ENCODE measurements around the gene TSPAN9. TPM values are rescaled to one million over a fixed set of nuclear protein-coding genes. Genes with fewer than 3 reads are reported as not detected.

The TSPAN9 gene
- total RNA-seq, 1 donor: 8.1 TPM

GRCh38 chr12:3083921-3084347 lies 6.8 kb downstream of the TSPAN9 start:
- no peak for TF ChIP-seq CTCF (IDR thresholded peaks at IDR 0.05; ENCODE audit: insufficient read depth, low read length)
- no peak for DNase-seq (ENCODE audit: low read depth)

GRCh38 chr12:3084742-3085141 lies 7.6 kb downstream of the TSPAN9 start:
- DNase-seq (ENCODE audit: low read depth): no peak
- no peak for TF ChIP-seq CTCF (IDR thresholded peaks at IDR 0.05; ENCODE audit: insufficient read depth, low read length)

More at GRCh38 chr12:3083921-3084347, 6.8 kb downstream of the TSPAN9 start:
- no peak overlapping the region for H3K4me3 ChIP-seq (ENCODE audit: low read depth, low read length)

GRCh38 chr12:3085341-3086139 lies 8.4 kb downstream of the TSPAN9 start:
- no peak for TF ChIP-seq CTCF (IDR thresholded peaks at IDR 0.05; ENCODE audit: insufficient read depth, low read length)

More at GRCh38 chr12:3084742-3085141, 7.6 kb downstream of the TSPAN9 start:
- no peak overlapping the region for H3K4me3 ChIP-seq (ENCODE audit: low read depth, low read length)

GRCh38 chr12:3086211-3086610 lies 9.0 kb downstream of the TSPAN9 start:
- TF ChIP-seq CTCF (IDR thresholded peaks at IDR 0.05; ENCODE audit: insufficient read depth, low read length): no peak
- no peak for DNase-seq (ENCODE audit: low read depth)
- no peak overlapping the region for H3K4me3 ChIP-seq (ENCODE audit: low read depth, low read length)

More at GRCh38 chr12:3085341-3086139, 8.4 kb downstream of the TSPAN9 start:
- DNase-seq (ENCODE audit: low read depth): no peak
- no peak overlapping the region for H3K4me3 ChIP-seq (ENCODE audit: low read depth, low read length)

- no peak for DNase-seq (ENCODE audit: low read depth)
- TF ChIP-seq CTCF (IDR thresholded peaks at IDR 0.05; ENCODE audit: insufficient read depth, low read length): no peak
- H3K4me3 ChIP-seq (ENCODE audit: low read depth, low read length): no peak overlapping the region
Measured at GRCh38 chr12:3086729-3087323, 9.6 kb downstream of the TSPAN9 start.

GRCh38 chr12:3087758-3088650 lies 10.8 kb downstream of the TSPAN9 start:
- no peak for DNase-seq (ENCODE audit: low read depth)
- no peak for TF ChIP-seq CTCF (IDR thresholded peaks at IDR 0.05; ENCODE audit: insufficient read depth, low read length)
- no peak overlapping the region for H3K4me3 ChIP-seq (ENCODE audit: low read depth, low read length)

Data from fibroblast of the aortic adventitia (primary cell).